OCI-LY7 (cell line): ENCODE measurements around the gene SENP6. TPM values are rescaled to one million over a fixed set of nuclear protein-coding genes. Genes with fewer than 3 reads are reported as not detected.
"Not testable (repeated sequence)": the region's sequence is repeated elsewhere in the genome, so short reads cannot be mapped to it uniquely, and the experiment has no call there.

Experiments
- BruUV-seq: library from RNA; stranded (reverse); fragments of 400-500 nt; replicated peaks from 2 replicates; lab custom pipeline; 2021; lab: Mats Ljungman, UMichigan
- CTCF ChIA-PET: fragments of 300-600 bp; sonication (Branson Sonifier 250); formaldehyde crosslinking; loops from one replicate; lab custom pipeline; 2022; ENCODE audit warnings: antibody characterized with exemption; ENCODE audit not compliant: unreplicated experiment; lab: Charles Lee
- POLR2A ChIA-PET: fragments of 300-600 bp; sonication (Branson Sonifier 250); formaldehyde crosslinking; loops from one replicate; lab custom pipeline; 2022; ENCODE audit warnings: antibody characterized with exemption; lab: Charles Lee
- DNase-seq: peaks from one replicate; pipeline ENCODE4 v3.0.0-alpha.2; 2015; ENCODE audit warnings: low spot score
- H2AFZ ChIP-seq: fragments of 200-600 bp; sonication (generic), shearing (Covaris generic); 2 replicates; pipeline ENCODE4 v1.6.1; 2014; ENCODE audit warnings: mild to moderate bottlenecking, antibody characterized with exemption, low read length, moderate library complexity
- H3K27ac ChIP-seq: fragments of 200-600 bp; sonication (generic); 2 replicates; pipeline ENCODE4 v1.5.1; 2014; ENCODE audit warnings: mixed run types, low read depth, mild to moderate bottlenecking, moderate library complexity, low read length, inconsistent platforms; ENCODE audit not compliant: poor library complexity, severe bottlenecking
- H3K36me3 ChIP-seq: fragments of 200-600 bp; sonication (generic); 2 replicates; pipeline ENCODE4 v1.6.1; 2014; ENCODE audit warnings: mild to moderate bottlenecking, antibody characterized with exemption, low read length, moderate library complexity, mixed read lengths; ENCODE audit not compliant: insufficient read depth
- H3K4me1 ChIP-seq: fragments of 200-600 bp; sonication (generic); 2 replicates; pipeline ENCODE4 v1.5.1; 2014; ENCODE audit warnings: mild to moderate bottlenecking, low read length; ENCODE audit not compliant: insufficient read depth, poor library complexity, severe bottlenecking
- H3K4me2 ChIP-seq: fragments of 200-600 bp; sonication (generic); 2 replicates; pipeline ENCODE4 v1.6.1; 2014; ENCODE audit warnings: mild to moderate bottlenecking, low read length
- H3K4me3 ChIP-seq: fragments of 200-600 bp; sonication (generic); 2 replicates; pipeline ENCODE4 v1.5.1; 2014; ENCODE audit warnings: mild to moderate bottlenecking, low read depth, low read length; ENCODE audit not compliant: poor library complexity, severe bottlenecking
- H3K79me2 ChIP-seq: fragments of 200-600 bp; sonication (generic); 2 replicates; pipeline ENCODE4 v1.6.1; 2016; ENCODE audit warnings: low read depth, mild to moderate bottlenecking, low read length, moderate library complexity, mixed read lengths; ENCODE audit not compliant: insufficient read depth
- H3K9me2 ChIP-seq: fragments of 200-600 bp; sonication (generic); 2 replicates; pipeline ENCODE4 v1.6.1; 2016; ENCODE audit warnings: mild to moderate bottlenecking, low read length, mixed read lengths; ENCODE audit not compliant: insufficient read depth
- H3K9me3 ChIP-seq: fragments of 200-600 bp; sonication (generic); 2 replicates; pipeline ENCODE4 v1.6.1; 2014; ENCODE audit warnings: mild to moderate bottlenecking, mixed run types, low read length, mixed read lengths
- H4K20me1 ChIP-seq: fragments of 200-600 bp; sonication (generic); 2 replicates; pipeline ENCODE4 v1.6.1; 2014; ENCODE audit warnings: mild to moderate bottlenecking, antibody characterized with exemption, low read length, moderate library complexity, mixed read lengths; ENCODE audit not compliant: insufficient read depth
- EZH2phosphoT487 ChIP-seq: fragments of 200-600 bp; sonication (generic); IDR thresholded peaks from 2 replicates; pipeline ENCODE4 v1.6.1; 2018; ENCODE audit warnings: low read depth, borderline replicate concordance, mild to moderate bottlenecking, mixed run types, antibody characterized with exemption, low read length, moderate library complexity, mixed read lengths
- intact Hi-C: fragments of 100-400 bp; cut with micrococcal nuclease; formaldehyde crosslinking; loops from one replicate; pipeline ENCODE4 v1.10.0; 2022; ENCODE audit not compliant: unreplicated experiment
- total RNA-seq, 2 experiments: library from RNA; depleted of rRNA in 1 of 2; stranded (reverse); fragments of >200 nt in 1 of 2; shearing (Covaris generic) in 1 of 2; gene quantifications; 2 replicates each; pipeline ENCODE4 v1.2.3, GENCODE V29; 2014 to 2022
- TF ChIP-seq, protein P1 (sequence below): fragments of 200-600 bp; sonication (generic); conservative IDR thresholded peaks from 2 replicates; pipeline ENCODE4 v1.5.1; 2014; ENCODE audit warnings: mild to moderate bottlenecking, antibody characterized with exemption, low read length, moderate library complexity, mixed read lengths

The SENP6 gene
- total RNA-seq, 2 experiments from 2014 or later = 61.1 to 85.4 TPM

DNA sequence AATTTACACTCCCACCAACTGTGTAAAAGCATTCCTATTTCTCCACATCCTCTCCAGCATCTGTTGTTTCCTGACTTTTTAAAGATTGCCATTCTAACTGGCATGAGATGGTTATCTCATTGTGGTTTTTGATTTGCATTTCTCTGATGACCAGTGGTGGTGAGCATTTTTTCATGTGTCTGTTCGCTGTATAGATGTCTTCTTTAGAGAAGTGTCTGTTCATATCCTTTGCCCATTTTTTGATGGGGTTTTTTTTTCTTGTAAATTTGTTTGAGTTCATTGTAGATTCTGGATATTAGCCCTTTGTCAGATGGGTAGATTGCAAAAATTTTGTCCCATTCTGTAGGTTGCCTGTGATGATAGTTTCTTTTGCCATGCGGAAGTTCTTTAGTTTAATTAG is 81.3 kb downstream of the SENP6 start:
- POLR2A ChIA-PET, H2AFZ ChIP-seq, intact Hi-C loops, H3K4me1 ChIP-seq, H3K9me3 ChIP-seq, H3K27ac ChIP-seq, BruUV-seq, H4K20me1 ChIP-seq, H3K9me2 ChIP-seq, H3K79me2 ChIP-seq, CTCF ChIA-PET, H3K4me3 ChIP-seq, H3K4me2 ChIP-seq, DNase-seq: not testable (repeated sequence)
- peaks cover 63% of the 10 kb centered on the region for H3K36me3 ChIP-seq

DNA sequence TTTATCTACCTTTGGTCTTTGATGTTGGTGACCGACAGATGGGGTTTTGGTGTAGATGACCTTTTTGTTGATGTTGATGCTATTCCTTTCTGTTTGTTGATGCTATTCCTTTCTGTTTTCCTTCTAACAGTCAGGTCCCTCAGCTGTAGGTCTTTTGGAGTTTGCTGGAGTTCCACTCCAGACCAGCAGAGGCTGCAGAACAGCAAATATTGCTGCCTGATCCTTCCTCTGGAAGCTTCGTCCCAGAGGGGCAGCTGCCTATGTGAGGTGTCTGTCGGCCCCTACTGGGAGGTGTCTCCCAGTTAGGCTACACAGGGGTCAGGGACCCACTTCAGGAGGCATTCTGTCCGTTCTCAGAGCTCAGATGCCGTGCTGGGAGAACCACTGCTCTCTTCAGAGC is 85.9 kb downstream of the SENP6 start:
- intact Hi-C loops, H3K9me3 ChIP-seq, H3K79me2 ChIP-seq, H3K4me1 ChIP-seq, H3K4me3 ChIP-seq, H3K9me2 ChIP-seq, BruUV-seq, H3K27ac ChIP-seq, H4K20me1 ChIP-seq, H2AFZ ChIP-seq, CTCF ChIA-PET, DNase-seq, H3K4me2 ChIP-seq: not testable (repeated sequence)
- POLR2A ChIA-PET = interaction anchor here (1.2 kb wide), 1 partner anchor 40 kb away, joined by 3 read pairs; no protein-coding TSS in a partner anchor
- peaks cover 50% of the 10 kb centered on the region for H3K36me3 ChIP-seq

DNA sequence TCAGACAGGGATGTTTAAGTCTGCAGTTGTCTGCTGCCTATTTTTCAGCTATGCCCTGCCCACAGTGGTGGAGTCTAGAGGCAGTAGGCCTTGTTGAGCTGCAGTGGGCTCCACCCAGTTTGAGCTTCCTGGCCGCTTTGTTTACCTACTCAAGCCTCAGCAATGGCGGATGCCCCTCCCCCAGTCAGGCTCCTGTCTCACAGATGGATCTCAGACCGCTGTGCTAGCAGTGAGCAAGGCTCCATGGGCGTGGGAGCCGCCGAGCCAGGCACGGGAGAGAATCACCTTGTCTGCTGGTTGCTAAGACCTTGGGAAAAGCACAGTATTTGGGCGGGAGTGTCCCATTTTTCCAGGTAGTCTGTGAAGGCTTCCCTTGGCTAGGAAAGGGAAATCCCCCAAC is 86.3 kb downstream of the SENP6 start:
- H3K4me2 ChIP-seq, CTCF ChIA-PET, H3K4me3 ChIP-seq, H3K27ac ChIP-seq, H3K79me2 ChIP-seq, intact Hi-C loops, H2AFZ ChIP-seq, H3K4me1 ChIP-seq, H3K9me2 ChIP-seq, H4K20me1 ChIP-seq, DNase-seq, H3K9me3 ChIP-seq, BruUV-seq: not testable (repeated sequence)
- H3K36me3 ChIP-seq = peaks cover 53% of the 10 kb centered on the region
- POLR2A ChIA-PET = interaction anchor here (1.2 kb wide), 1 partner anchor 41 kb away, joined by 3 read pairs; no protein-coding TSS in a partner anchor

DNA sequence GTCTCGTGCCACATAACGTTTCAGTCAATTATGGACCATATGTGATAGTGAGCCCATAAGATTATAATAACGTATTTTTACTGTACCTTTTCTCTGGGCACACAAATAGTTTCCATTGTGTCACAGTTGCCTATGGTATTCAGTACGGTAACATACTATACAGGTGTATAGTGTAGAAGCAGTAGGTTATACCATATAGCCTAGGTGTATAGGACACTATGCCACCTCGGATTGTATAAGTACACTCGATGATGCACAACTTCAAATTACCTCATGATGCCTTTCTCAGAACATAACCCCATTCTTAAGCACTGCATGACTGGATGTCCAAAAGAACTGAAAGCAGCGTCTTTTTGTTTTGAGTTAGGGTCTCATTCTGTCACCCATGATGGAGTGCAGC is 87.9 kb downstream of the SENP6 start:
- BruUV-seq = no TSS peak
- Histone ChIP-seq H3K27ac (no peak overlapping the region), H4K20me1 (no peaks in the 10 kb centered on the region), H3K9me2 (no peaks in the 10 kb centered on the region), H3K79me2 (no peaks in the 10 kb centered on the region), H3K36me3 (peaks cover 62% of the 10 kb centered on the region), H3K9me3 (no peaks in the 10 kb centered on the region), H3K4me1 (no peaks in the 10 kb centered on the region), H3K4me2 (no peak overlapping the region), H2AFZ (no peak overlapping the region), H3K4me3 (no peak overlapping the region)
- TF ChIP-seq EZH2phosphoT487 = no peak
- TF ChIP-seq, protein P1, sequence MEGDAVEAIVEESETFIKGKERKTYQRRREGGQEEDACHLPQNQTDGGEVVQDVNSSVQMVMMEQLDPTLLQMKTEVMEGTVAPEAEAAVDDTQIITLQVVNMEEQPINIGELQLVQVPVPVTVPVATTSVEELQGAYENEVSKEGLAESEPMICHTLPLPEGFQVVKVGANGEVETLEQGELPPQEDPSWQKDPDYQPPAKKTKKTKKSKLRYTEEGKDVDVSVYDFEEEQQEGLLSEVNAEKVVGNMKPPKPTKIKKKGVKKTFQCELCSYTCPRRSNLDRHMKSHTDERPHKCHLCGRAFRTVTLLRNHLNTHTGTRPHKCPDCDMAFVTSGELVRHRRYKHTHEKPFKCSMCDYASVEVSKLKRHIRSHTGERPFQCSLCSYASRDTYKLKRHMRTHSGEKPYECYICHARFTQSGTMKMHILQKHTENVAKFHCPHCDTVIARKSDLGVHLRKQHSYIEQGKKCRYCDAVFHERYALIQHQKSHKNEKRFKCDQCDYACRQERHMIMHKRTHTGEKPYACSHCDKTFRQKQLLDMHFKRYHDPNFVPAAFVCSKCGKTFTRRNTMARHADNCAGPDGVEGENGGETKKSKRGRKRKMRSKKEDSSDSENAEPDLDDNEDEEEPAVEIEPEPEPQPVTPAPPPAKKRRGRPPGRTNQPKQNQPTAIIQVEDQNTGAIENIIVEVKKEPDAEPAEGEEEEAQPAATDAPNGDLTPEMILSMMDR = no peak
- POLR2A ChIA-PET = interaction anchor here (1.0 kb wide), 1 partner anchor 10 kb away, joined by 3 read pairs; no protein-coding TSS in a partner anchor
- CTCF ChIA-PET = no interaction called here
- intact Hi-C loops = no loop called here
- no peak for DNase-seq
